Keratinocyte (primary cell): ENCODE data around the gene WDCP. TPM values are rescaled to one million over a fixed set of nuclear protein-coding genes. Genes with fewer than 3 reads are reported as not detected.

Experiments
- DNase-seq: peaks from one replicate; pipeline ENCODE4 v3.0.0-alpha.2; 2011; ENCODE audit warnings: low read depth, missing footprints, low spot score
- FAIRE-seq: peaks from 2 replicates; lab custom pipeline; 2011; peaks lifted over from hg19 to GRCh38; lab: Jason Lieb, UNC
- H2AFZ ChIP-seq: 2 replicates; pipeline ENCODE4 v1.6.0; 2012; ENCODE audit warnings: low read length, control low read depth, inconsistent platforms; ENCODE audit not compliant: control insufficient read depth
- H3K27ac ChIP-seq: 2 replicates; pipeline ENCODE4 v1.5.1; 2011; ENCODE audit warnings: low read length; ENCODE audit not compliant: control insufficient read depth, insufficient read depth
- H3K27me3 ChIP-seq: 3 replicates; pipeline ENCODE4 v1.6.0; 2011; ENCODE audit warnings: low read length; ENCODE audit not compliant: control insufficient read depth, insufficient read depth; ENCODE audit errors: extremely low read depth
- H3K36me3 ChIP-seq, 2 experiments: 2 replicates in 1 of 2; 3 replicates in 1 of 2; pipeline ENCODE4 v1.5.1; 2011; ENCODE audit warnings: low read length in 2 of 2, mild to moderate bottlenecking in 1 of 2; ENCODE audit not compliant: control insufficient read depth in 2 of 2, insufficient read depth in 2 of 2; ENCODE audit errors: extremely low read depth in 1 of 2
- H3K4me1 ChIP-seq: 3 replicates; pipeline ENCODE4 v1.5.1; 2011; ENCODE audit warnings: low read length; ENCODE audit not compliant: control insufficient read depth, insufficient read depth; ENCODE audit errors: extremely low read depth
- H3K4me2 ChIP-seq: 3 replicates; pipeline ENCODE4 v1.6.0; 2011; ENCODE audit warnings: low read depth, low read length; ENCODE audit not compliant: control insufficient read depth, insufficient read depth; ENCODE audit errors: extremely low read depth
- H3K4me3 ChIP-seq, 3 experiments: fragments of 200-600 bp in 1 of 3; sonication (generic) in 1 of 3; 2 replicates in 2 of 3; 3 replicates in 1 of 3; pipeline ENCODE4 v1.5.1; 2011 to 2016; ENCODE audit warnings: low read length in 3 of 3, mild to moderate bottlenecking in 3 of 3, control low read depth in 2 of 3, inconsistent platforms in 1 of 3, low read depth in 1 of 3, mixed read lengths in 1 of 3, mixed run types in 1 of 3, moderate library complexity in 1 of 3; ENCODE audit not compliant: control insufficient read depth in 2 of 3, insufficient read depth in 2 of 3; ENCODE audit errors: extremely low read depth in 1 of 3
- H3K79me2 ChIP-seq: 2 replicates; pipeline ENCODE4 v1.6.0; 2012; ENCODE audit warnings: low read length; ENCODE audit not compliant: control insufficient read depth, insufficient read depth
- H3K9ac ChIP-seq: 3 replicates; pipeline ENCODE4 v1.6.0; 2011; ENCODE audit warnings: low read length; ENCODE audit not compliant: control insufficient read depth, insufficient read depth; ENCODE audit errors: extremely low read depth
- H3K9me1 ChIP-seq: 3 replicates; pipeline ENCODE4 v1.6.0; 2011; ENCODE audit warnings: low read length; ENCODE audit not compliant: control insufficient read depth, insufficient read depth; ENCODE audit errors: extremely low read depth
- H3K9me3 ChIP-seq: 2 replicates; pipeline ENCODE4 v1.5.1; 2012; ENCODE audit warnings: low read depth, low read length; ENCODE audit not compliant: control insufficient read depth
- H4K20me1 ChIP-seq: 3 replicates; pipeline ENCODE4 v1.6.0; 2011; ENCODE audit warnings: low read length; ENCODE audit not compliant: control insufficient read depth, insufficient read depth; ENCODE audit errors: extremely low read depth
- CTCF ChIP-seq, 3 experiments: IDR thresholded peaks in 1 of 3; conservative IDR thresholded peaks in 1 of 3; optimal IDR thresholded peaks in 1 of 3; 2 replicates in 2 of 3; 3 replicates in 1 of 3; pipeline versions ENCODE3 to v1.5.1; 2011; ENCODE audit warnings: low read length in 3 of 3, mild to moderate bottlenecking in 3 of 3, moderate library complexity in 2 of 3, control low read depth in 1 of 3, inconsistent platforms in 1 of 3; ENCODE audit not compliant: insufficient read depth in 2 of 3; ENCODE audit errors: extremely low read depth in 1 of 3
- EZH2 ChIP-seq: IDR thresholded peaks from one replicate; pipeline ENCODE4 v1.6.1; 2012; ENCODE audit warnings: inconsistent platforms, mild to moderate bottlenecking, low read length, moderate library complexity
- dilution Hi-C: fragments of 300-500 bp; cut with MboI; formaldehyde crosslinking; loops from one replicate; pipeline ENCODE4 v1.7.0; 2020; ENCODE audit warnings: low sequenced_read_pairs; ENCODE audit not compliant: extremely low pct_ligation_motif_present
- polyA plus RNA-seq, 5 experiments: library from polyadenylated mRNA; depleted of rRNA in 3 of 5; stranded (reverse) in 3 of 5; stranded (forward) in 1 of 5; unstranded in 1 of 5; fragments of >200 nt; gene quantifications; 1 replicate in 1 of 5; 2 replicates in 3 of 5; 3 replicates in 1 of 5; pipeline versions ENCODE4 v1.2.1 to v1.2.3, GENCODE V29; 2011 to 2012; ENCODE audit warnings: missing spikeins in 2 of 5, low read depth in 1 of 5, low replicate concordance in 1 of 5

Gene WDCP
- polyA plus RNA-seq, 1 donor (not counting 4 experiments of a cell fraction or from before 2014, with no cell fraction given) = 11.0 TPM

- Histone ChIP-seq H3K4me3 (no peak overlapping the region), H3K36me3 (peaks cover 10 to 13% of the 10 kb centered on the region in 2 experiments), H4K20me1 (no peaks in the 10 kb centered on the region), H3K4me2 (no peak overlapping the region), H3K27me3 (no peaks in the 10 kb centered on the region), H3K4me1 (no peaks in the 10 kb centered on the region), H3K27ac (no peak overlapping the region), H3K9me1 (no peaks in the 10 kb centered on the region), H3K9ac (no peak overlapping the region), H2AFZ (no peak overlapping the region), H3K9me3 (no peaks in the 10 kb centered on the region), H3K79me2 (peaks cover 4% of the 10 kb centered on the region)
- dilution Hi-C loops = no loop called here
- TF ChIP-seq EZH2 (no peak), CTCF (optimal IDR thresholded peaks at IDR 0.05 in 1 of 3, IDR thresholded peaks at IDR 0.05 in 1 of 3, conservative IDR thresholded peaks at IDR 0.05 in 1 of 3; ENCODE audit: extremely low read depth in 1 of 3, insufficient read depth in 2 of 3, low read length in 3 of 3) (no peak)
- DNase-seq (no peak), FAIRE-seq (no peak)
Observed at GRCh38 chr2:24040511-24040910, 6.7 kb downstream of the WDCP start.

- DNase-seq (no peak), FAIRE-seq (no peak)
- no peak overlapping the region for H3K4me2 ChIP-seq
- H3K9ac ChIP-seq = no peak overlapping the region
- H3K27me3 ChIP-seq = no peaks in the 10 kb centered on the region
- H3K4me1 ChIP-seq = no peaks in the 10 kb centered on the region
- H3K9me1 ChIP-seq = no peaks in the 10 kb centered on the region
- H2AFZ ChIP-seq = no peak overlapping the region
- H3K9me3 ChIP-seq = no peaks in the 10 kb centered on the region
- peaks cover 10 to 13% of the 10 kb centered on the region in 2 experiments for H3K36me3 ChIP-seq
- no peak overlapping the region for H3K4me3 ChIP-seq
- H3K79me2 ChIP-seq = peaks cover 6% of the 10 kb centered on the region
- dilution Hi-C loops = no loop called here
- no peak overlapping the region for H3K27ac ChIP-seq
- no peaks in the 10 kb centered on the region for H4K20me1 ChIP-seq
- no peak for TF ChIP-seq CTCF (optimal IDR thresholded peaks at IDR 0.05 in 1 of 3, IDR thresholded peaks at IDR 0.05 in 1 of 3, conservative IDR thresholded peaks at IDR 0.05 in 1 of 3; ENCODE audit: extremely low read depth in 1 of 3, insufficient read depth in 2 of 3, low read length in 3 of 3)
- no peak for TF ChIP-seq EZH2
Observed at GRCh38 chr2:24038786-24039499, 8.2 kb downstream of the WDCP start.
